Muscle layer of colon (tissue), 2 donors: Measurements from ENCODE around the gene TSHZ3.

Experiments used
- H3K27ac ChIP-seq: one replicate; pipeline ENCODE4 v1.7.0; 2013; ENCODE audit warnings: low read depth, mild to moderate bottlenecking, low read length, moderate library complexity
- H3K27me3 ChIP-seq, 2 donors: one replicate each; pipeline ENCODE4 v1.7.0; 2013; ENCODE audit warnings: low read length in 2 of 2, mild to moderate bottlenecking in 2 of 2; ENCODE audit not compliant: insufficient read depth in 2 of 2, control insufficient read depth in 1 of 2
- H3K36me3 ChIP-seq: one replicate; pipeline ENCODE4 v1.7.0; 2013; ENCODE audit warnings: mild to moderate bottlenecking, low read length; ENCODE audit not compliant: insufficient read depth
- H3K4me1 ChIP-seq: one replicate; pipeline ENCODE4 v1.7.0; 2013; ENCODE audit warnings: mild to moderate bottlenecking, low read length; ENCODE audit not compliant: insufficient read depth
- H3K4me3 ChIP-seq, 2 donors: one replicate each; pipeline ENCODE4 v1.7.0; 2013; ENCODE audit warnings: low read length in 2 of 2, low read depth in 1 of 2, mild to moderate bottlenecking in 1 of 2, moderate library complexity in 1 of 2
- H3K9ac ChIP-seq: one replicate; pipeline ENCODE4 v1.7.0; 2013; ENCODE audit warnings: low read length
- H3K9me3 ChIP-seq: one replicate; pipeline ENCODE4 v1.7.0; 2013; ENCODE audit warnings: mild to moderate bottlenecking, low read length
- donor health status: abdominal sarcoma.
- donor health status: Adenocarcinoma of cecum.

Gene TSHZ3

DNA sequence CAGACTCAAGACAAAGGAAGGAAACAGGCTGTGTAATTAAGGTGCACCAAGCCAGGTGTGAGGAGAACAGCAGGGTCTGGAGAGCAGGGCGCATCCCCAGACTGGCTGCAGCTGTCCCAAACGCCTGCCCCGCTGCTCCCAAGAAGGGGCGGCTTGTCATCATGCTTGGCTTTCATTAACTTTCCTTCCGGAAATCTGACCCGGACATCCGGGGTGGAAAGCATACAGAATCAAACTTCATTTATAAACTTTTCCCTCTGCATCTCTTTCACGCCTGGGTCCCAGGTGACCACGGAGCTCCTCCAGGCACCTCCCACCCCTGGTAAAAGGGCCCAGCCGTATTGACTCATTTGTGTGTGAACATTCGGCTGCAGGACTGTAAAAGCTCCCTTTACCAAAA, 31.7 kb downstream of the TSHZ3 start:
- Histone ChIP-seq H3K9me3 (no peaks in the 10 kb centered on the region), H3K27me3 (no peaks in the 10 kb centered on the region), H3K9ac (no peak overlapping the region), H3K4me1 (peaks cover 47% of the 10 kb centered on the region), H3K27ac (peak overlapping the region; percentile 12), H3K4me3 (no peak overlapping the region), H3K36me3 (peaks cover 7% of the 10 kb centered on the region)

DNA sequence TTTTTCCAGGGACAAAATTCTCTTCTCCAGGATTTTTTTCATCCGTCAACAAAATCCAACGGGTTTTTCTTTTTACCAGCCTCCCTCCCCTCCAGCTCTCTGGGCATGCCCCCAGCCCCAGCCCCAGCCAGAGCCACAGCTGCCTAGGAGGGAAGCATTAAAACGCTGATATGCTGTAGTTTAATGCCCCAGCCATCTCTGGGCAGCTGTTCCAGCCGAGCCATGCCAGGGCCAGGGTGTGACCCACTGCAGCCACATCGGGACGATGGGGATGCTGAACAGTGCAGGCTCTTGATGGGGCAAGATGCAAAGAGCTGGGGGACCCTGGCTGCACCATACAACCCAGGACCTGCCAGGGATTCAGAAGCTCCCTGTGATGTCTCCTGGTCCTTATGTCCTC, 32.1 kb downstream of the TSHZ3 start:
- peaks cover 7% of the 10 kb centered on the region for H3K36me3 ChIP-seq
- peak overlapping the region; percentile 12 for H3K27ac ChIP-seq
- peaks cover 52% of the 10 kb centered on the region for H3K4me1 ChIP-seq
- H3K9me3 ChIP-seq, result no peaks in the 10 kb centered on the region
- H3K9ac ChIP-seq, result no peak overlapping the region
- H3K4me3 ChIP-seq, result peak overlapping the region in 1 of 2 donors; percentile 7
- H3K27me3 ChIP-seq, result no peaks in the 10 kb centered on the region

DNA sequence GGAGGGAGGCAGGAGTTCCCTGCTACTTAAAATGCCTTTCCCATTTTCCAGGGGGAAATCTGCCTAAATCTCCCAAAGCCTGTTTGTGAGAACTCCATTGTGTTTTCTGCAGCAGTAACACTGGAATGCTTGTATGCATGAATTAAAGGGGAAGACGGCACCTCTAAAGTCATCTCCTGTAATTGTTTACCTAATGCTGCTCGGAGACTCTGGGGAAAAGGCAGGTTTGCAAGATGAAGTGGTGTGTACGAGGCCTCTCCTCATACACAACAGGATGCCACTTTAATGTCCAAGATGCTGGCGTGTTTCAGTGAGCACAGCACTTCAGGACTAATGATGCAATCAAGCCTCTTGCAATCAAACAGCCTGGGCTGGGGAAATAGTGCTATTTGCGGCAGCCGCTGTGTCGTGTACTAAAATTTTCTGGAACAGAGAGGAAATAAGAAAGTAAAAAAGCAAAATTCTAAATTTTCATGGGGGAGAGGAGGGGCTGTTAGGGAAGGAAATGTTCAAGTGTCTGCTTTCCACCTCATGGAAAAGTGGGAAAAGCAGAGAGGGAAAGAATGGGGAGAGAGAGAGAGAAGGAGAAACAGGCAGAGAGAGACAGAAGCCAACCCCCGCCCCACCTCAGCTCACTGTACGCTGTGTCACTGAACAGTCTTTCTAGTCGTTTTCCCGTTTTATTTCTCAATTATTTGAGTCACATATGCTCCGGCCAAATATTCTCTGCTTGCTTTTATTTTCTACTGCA, 32.9 kb downstream of the TSHZ3 start:
- H3K4me1 ChIP-seq, result peaks cover 57% of the 10 kb centered on the region
- no peaks in the 10 kb centered on the region for H3K27me3 ChIP-seq
- peak overlapping the region in 1 of 2 donors; percentile 33 for H3K4me3 ChIP-seq
- no peak overlapping the region for H3K9ac ChIP-seq
- H3K27ac ChIP-seq, result peak overlapping the region; percentile 35
- no peaks in the 10 kb centered on the region for H3K9me3 ChIP-seq
- H3K36me3 ChIP-seq, result peaks cover 7% of the 10 kb centered on the region

GRCh38 chr19:31315652-31316051, 33.6 kb downstream of the TSHZ3 start:
- Histone ChIP-seq H3K9me3 (no peaks in the 10 kb centered on the region), H3K27ac (peak overlapping the region; percentile 19), H3K4me1 (peaks cover 57% of the 10 kb centered on the region), H3K36me3 (peaks cover 4% of the 10 kb centered on the region), H3K4me3 (no peak overlapping the region), H3K9ac (no peak overlapping the region), H3K27me3 (no peaks in the 10 kb centered on the region)

GRCh38 chr19:31314849-31315629, 34.2 kb downstream of the TSHZ3 start:
- H3K4me1 ChIP-seq, result peaks cover 57% of the 10 kb centered on the region
- H3K9ac ChIP-seq, result no peak overlapping the region
- H3K27me3 ChIP-seq, result no peaks in the 10 kb centered on the region
- H3K27ac ChIP-seq, result no peak overlapping the region
- no peak overlapping the region for H3K4me3 ChIP-seq
- no peaks in the 10 kb centered on the region for H3K36me3 ChIP-seq
- H3K9me3 ChIP-seq, result no peaks in the 10 kb centered on the region

- Histone ChIP-seq H3K4me1 (peaks cover 49% of the 10 kb centered on the region), H3K36me3 (no peaks in the 10 kb centered on the region), H3K9ac (no peak overlapping the region), H3K9me3 (no peaks in the 10 kb centered on the region), H3K4me3 (no peak overlapping the region), H3K27ac (no peak overlapping the region), H3K27me3 (no peaks in the 10 kb centered on the region)
Observed at GRCh38 chr19:31314156-31314555, 35.1 kb downstream of the TSHZ3 start.

DNA sequence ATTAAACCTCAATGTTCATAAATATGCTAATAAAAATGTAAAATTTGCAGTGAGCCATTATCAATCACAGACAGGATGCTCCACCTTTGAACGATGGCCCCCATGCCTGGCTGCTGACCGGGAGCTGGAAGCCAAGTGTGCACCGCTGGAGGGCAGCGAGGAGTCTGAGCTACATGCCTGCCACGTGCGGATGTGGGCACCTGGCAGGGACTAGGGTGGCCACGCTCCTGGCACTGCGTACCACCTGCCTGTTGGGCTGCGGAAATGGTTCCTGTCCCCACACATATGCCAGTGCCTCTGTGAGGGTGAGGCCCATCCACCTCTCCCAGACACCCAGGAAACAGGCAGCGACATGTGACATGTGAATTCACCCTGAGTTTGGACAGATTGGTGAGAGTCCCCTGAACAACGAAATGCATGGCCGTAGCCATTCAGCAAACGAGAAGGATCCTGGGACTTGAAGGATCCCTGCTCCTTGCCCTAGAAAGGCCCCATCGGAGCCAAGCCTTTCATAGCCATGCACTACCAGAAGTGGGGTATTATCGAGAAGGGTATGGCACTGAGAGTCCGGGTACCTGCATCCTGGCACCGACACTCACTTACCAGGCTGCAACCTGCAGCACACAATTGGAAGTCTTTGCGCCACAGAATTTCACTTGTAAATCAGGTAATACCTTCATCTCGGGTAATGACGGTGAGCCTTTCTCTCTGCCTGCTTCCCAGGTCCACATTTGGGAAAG, 35.8 kb downstream of the TSHZ3 start:
- no peaks in the 10 kb centered on the region for H3K9me3 ChIP-seq
- no peak overlapping the region for H3K27ac ChIP-seq
- no peaks in the 10 kb centered on the region for H3K27me3 ChIP-seq
- H3K4me1 ChIP-seq, result peaks cover 44% of the 10 kb centered on the region
- no peaks in the 10 kb centered on the region for H3K36me3 ChIP-seq
- H3K4me3 ChIP-seq, result no peak overlapping the region
- H3K9ac ChIP-seq, result no peak overlapping the region

- H3K9ac ChIP-seq, result no peak overlapping the region
- no peaks in the 10 kb centered on the region for H3K9me3 ChIP-seq
- H3K4me1 ChIP-seq, result peaks cover 44% of the 10 kb centered on the region
- H3K36me3 ChIP-seq, result peaks cover 3% of the 10 kb centered on the region
- H3K27me3 ChIP-seq, result no peaks in the 10 kb centered on the region
- no peak overlapping the region for H3K4me3 ChIP-seq
- H3K27ac ChIP-seq, result no peak overlapping the region
Observed at GRCh38 chr19:31312677-31313244, 36.5 kb downstream of the TSHZ3 start.

GRCh38 chr19:31312009-31312676, 37.1 kb downstream of the TSHZ3 start:
- H3K4me3 ChIP-seq, result no peak overlapping the region
- no peak overlapping the region for H3K27ac ChIP-seq
- H3K9ac ChIP-seq, result no peak overlapping the region
- peaks cover 42% of the 10 kb centered on the region for H3K4me1 ChIP-seq
- peaks cover 6% of the 10 kb centered on the region for H3K36me3 ChIP-seq
- H3K9me3 ChIP-seq, result no peaks in the 10 kb centered on the region
- no peaks in the 10 kb centered on the region for H3K27me3 ChIP-seq

GRCh38 chr19:31310432-31311133, 38.7 kb downstream of the TSHZ3 start:
- H3K27ac ChIP-seq, result no peak overlapping the region
- peaks cover 27% of the 10 kb centered on the region for H3K4me1 ChIP-seq
- no peak overlapping the region for H3K9ac ChIP-seq
- H3K9me3 ChIP-seq, result no peaks in the 10 kb centered on the region
- peaks cover 6% of the 10 kb centered on the region for H3K36me3 ChIP-seq
- no peak overlapping the region for H3K4me3 ChIP-seq
- no peaks in the 10 kb centered on the region for H3K27me3 ChIP-seq
